SH-SY5Y (cell line): ENCODE data around the gene GCN1.

Experiments used
- GATA2 ChIP-seq: IDR thresholded peaks from 2 replicates; pipeline ENCODE4 v1.6.1; 2011; ENCODE audit warnings: mild to moderate bottlenecking, low read depth, low read length
- GATA3 ChIP-seq: IDR thresholded peaks from 2 replicates; pipeline ENCODE4 v1.6.1; 2011; ENCODE audit warnings: low read depth, mild to moderate bottlenecking, low read length, moderate library complexity

DNA sequence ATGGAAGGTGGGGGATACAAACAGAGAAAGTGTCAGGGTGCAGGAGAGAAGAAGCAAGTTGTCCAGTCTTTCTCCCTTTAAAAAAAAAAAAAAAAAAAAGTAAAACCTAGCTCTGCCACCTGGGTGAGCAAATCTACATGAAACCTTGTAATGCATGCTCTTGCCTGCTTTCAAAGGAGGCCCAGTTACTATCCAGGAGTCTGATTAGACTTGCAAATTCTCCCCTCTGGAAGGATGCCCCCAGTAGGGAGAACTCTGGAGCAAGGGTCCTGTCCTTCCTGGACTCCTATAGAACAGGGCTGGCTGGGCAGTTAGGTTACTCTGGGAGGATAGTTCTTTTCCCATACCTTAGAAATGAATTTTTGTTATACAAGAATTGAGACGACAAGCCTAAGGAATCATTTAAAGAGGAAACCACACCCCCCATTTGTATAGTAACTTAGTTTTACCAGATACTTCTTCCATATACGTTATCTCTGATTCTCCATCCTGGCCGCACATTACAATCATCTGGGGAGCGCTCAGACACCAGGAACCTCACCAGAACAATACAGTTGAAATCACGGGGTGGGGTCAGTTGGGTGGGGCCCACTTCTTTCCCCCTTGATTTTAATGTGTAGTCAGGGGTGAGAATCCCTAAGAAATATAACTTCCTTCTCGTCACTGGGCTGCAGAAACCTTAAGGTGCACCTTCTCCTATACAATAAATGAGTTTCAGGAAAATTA is 108.4 kb downstream of the GCN1 start:
- TF ChIP-seq GATA3 (no peak), GATA2 (no peak)
